GM12875 (cell line): ENCODE results near the gene PNPLA2.

Source experiments
- H3K4me3 ChIP-seq: one replicate; pipeline ENCODE4 v1.5.1; 2011; ENCODE audit warnings: low read depth, low read length, control low read depth
- CTCF ChIP-seq: IDR thresholded peaks from 2 replicates; pipeline ENCODE4 v1.5.1; 2011; ENCODE audit warnings: low read depth, mild to moderate bottlenecking, control low read depth, inconsistent platforms, low read length, moderate library complexity, borderline replicate concordance; ENCODE audit not compliant: insufficient read depth

The PNPLA2 gene

GRCh38 chr11:779955-780532 lies 38.7 kb upstream of the PNPLA2 start:
- H3K4me3 ChIP-seq = no peak overlapping the region
- no peak for TF ChIP-seq CTCF

- TF ChIP-seq CTCF = no peak
- no peak overlapping the region for H3K4me3 ChIP-seq
Observed at GRCh38 chr11:782264-783174, 36.2 kb upstream of the PNPLA2 start.

- no peak overlapping the region for H3K4me3 ChIP-seq
Observed at GRCh38 chr11:783581-784015, 35.1 kb upstream of the PNPLA2 start.

GRCh38 chr11:786235-787083 lies 32.3 kb upstream of the PNPLA2 start:
- no peak overlapping the region for H3K4me3 ChIP-seq
- no peak for TF ChIP-seq CTCF

More at GRCh38 chr11:783581-784015, 35.1 kb upstream of the PNPLA2 start:
- TF ChIP-seq CTCF = 0 out of 2 replicates have a peak, but pooled peaks have one; percentile 29

GRCh38 chr11:787084-787675 lies 31.5 kb upstream of the PNPLA2 start:
- no peak for TF ChIP-seq CTCF
- H3K4me3 ChIP-seq = no peak overlapping the region

GRCh38 chr11:788009-788640 lies 30.6 kb upstream of the PNPLA2 start:
- peak; percentile 17; the same call in 1 of the 2 replicates for TF ChIP-seq CTCF
- H3K4me3 ChIP-seq = no peak overlapping the region
